GM19397 (cell line): ENCODE results near the gene ADCY7.
"Not testable (repeated sequence)": the region's sequence is repeated elsewhere in the genome, so short reads cannot be mapped to it uniquely, and the experiment has no call there.

ENCODE experiments used
- ATAC-seq: cut with Tn5 transposase; IDR thresholded peaks from one replicate; pipeline ENCODE4 v1.9.1; 2021; ENCODE audit warnings: mild to moderate bottlenecking, moderate library complexity; ENCODE audit not compliant: unreplicated experiment

The ADCY7 gene

DNA sequence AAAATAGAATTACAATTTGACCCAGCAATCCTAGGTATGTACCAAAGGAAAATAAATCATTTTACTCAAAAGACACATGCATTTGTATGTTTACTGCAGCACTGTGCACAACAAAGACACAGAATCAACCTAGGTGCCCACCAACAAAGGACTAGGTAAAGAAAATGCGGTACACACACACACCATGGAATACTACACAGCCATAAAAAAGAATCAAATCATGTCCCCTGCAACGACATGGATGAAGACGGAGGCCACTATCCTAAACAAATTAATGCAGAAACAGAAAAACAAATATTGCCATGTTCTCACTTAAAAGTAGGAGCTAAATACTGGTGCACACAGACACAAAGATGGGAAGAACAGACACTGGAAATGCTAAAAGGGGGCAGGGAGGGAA, 66.2 kb downstream of the ADCY7 start:
- ATAC-seq = no peak

DNA sequence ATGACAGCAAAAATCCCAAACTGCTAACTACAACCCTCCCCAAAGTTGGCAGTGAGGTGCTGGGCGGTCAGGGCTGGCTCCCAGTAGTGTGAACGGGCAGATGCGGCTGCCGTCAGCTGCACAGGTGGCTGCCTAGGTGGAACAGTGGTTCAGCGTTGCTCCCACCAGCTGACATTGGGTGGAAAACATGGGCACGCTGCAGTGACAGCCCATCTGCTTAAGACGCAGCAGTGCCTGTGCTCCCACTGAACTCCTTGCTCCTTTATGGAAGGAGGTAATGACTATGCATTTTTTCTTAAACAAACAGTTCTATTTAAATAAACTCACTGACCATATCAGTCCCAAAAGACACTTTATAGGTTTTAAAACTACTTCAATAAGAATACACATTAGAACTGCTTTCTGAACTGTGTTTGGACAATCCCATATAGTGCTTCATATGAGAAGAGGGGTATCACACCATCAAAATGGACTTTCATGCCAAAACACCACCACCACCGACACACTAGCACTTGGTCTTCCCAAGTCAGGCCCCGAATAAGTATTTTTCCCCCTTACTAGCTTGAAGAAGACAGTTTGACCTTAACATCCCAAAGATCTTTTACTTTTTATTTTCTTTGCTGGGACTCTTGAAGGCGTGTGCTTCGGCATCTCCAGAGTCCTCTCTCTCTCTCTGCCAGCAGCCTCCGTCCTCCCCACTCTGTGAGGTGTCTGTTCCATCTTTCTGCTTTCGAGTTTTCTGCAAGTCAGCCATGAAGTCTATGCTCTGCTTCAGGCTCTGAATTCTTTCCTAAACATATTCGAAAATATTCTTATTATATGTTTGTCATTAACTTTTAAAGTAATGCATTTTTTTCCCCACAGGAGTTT, 68.0 kb downstream of the ADCY7 start:
- ATAC-seq = no peak

DNA sequence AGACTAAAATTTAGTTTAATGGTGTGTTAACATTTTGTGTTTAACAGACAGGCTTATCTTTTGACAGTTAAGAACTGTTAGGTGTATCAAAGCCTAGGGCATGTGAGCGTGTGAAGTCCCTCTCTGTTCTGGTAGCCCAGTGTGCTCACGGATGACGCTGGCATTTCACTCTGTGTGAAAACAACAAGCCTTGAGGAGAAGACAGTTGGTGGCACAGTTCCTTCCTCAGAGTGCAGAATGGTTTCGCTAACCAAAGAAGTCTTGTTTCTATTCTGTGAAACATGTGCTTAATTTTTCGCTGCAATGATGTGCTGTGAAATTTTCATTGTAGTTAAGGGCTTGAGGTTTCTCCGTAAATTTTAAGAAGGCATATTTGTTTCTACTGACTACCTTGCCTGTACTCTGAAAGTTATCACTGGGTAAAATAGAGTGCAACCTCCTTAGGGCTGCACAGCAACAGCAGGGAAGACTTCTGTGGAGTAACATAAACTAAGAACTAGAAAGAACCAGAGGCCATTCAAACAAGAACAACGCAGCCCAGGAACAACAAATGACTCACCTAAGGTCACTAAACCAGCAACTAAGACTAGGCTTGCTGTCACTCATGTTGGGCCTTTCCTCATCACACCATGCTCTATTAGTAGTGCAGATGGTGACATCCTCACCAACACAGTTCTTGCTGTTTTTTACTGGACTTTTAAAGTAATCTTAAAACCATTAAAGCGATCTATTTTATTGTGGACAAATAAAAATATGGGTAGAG, 69.0 kb downstream of the ADCY7 start:
- ATAC-seq = peak; percentile 59

DNA sequence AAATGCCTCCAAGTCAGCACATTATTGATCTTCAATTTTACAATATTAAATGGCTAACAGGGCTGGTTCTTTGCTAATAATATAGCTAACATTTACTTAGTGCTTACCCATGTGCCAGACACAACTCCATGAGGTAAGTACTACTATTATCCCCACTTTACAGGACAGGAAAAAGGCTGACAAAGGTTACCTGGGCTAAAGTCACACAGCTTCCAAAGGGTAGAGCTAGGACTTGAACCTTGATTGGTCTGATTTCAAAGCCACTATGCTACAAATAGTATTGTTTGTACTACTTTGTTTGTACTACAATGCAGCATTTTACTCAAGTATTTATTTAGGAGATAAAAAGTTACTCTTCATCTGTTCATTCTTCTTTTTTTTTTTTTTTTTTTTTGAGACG, 70.5 kb downstream of the ADCY7 start:
- no peak for ATAC-seq

DNA sequence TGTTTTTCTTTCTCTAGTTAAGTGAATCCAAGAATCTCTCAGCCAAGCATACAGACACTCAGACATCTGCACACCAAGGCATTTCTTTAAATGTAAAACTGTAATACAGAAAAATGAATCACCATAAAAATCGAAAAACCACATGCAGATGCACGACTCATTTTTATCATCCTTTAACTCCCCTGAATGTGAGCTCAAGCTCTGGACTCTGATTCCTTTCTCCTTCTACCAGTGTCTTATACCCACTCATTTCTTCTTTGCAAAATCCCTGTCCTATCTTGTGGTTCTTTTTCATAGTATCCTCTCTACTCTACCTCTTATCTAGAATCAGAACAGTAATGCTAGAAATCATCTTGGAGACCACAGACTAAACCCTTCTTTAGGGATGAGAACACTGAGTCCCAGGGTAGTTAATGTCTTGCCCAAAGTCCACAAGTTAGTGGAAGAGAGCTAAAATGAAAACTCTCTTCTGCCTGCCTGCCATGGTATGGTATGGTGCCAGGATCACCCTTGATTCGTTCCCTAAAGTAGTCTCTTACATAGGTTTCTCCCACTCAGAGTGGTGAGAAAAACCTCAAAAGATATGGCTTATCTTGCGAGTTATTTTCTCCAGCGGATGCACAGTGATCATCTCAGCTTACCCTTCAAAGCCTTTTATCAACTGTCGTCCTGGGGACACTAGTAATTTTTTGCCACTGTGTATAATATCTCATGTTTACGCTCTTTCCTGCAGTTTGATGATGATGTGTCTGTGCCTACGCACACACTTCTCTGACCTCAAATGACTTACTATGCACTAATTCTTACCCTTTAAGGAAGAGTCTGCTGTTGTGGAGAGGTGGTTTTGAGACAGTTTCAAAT, 72.2 kb downstream of the ADCY7 start:
- ATAC-seq = no peak

DNA sequence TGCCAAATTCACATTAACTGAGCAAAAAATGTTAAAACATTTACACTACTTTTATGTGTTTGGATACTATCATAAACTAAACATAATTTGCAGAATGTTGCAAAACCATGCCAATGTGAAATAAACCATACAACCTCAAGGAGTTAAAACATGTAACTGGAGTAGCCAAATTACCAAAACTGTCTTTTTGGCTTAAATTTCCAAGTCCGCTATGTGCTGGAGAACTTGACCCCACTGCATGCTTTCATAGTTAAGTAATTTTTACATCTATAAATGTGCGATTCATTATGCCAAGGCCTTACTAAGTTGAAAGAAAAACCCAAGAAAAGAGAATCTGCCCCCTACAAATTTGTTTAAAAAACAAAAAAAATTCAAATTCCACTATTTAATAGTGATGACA, 74.2 kb downstream of the ADCY7 start:
- no peak for ATAC-seq

DNA sequence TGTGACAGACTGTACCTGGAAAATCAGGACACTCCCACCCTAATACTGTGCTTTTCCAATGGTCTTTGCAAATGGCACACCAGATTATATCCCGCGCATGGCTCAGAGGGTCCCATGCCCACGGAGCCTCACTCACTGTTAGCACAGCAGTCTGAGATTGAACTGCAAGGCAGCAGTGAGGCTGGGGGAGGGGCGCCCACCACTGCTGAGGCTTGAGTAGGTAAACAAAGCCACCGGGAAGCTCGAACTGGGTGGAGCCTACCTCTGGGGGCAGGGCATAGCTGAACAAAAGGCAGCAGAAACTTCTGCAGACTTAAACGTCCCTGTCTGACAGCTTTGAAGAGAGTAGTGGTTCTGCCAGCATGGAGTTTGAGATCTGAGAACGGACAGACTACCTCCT, 77.2 kb downstream of the ADCY7 start:
- ATAC-seq = not testable (repeated sequence)

DNA sequence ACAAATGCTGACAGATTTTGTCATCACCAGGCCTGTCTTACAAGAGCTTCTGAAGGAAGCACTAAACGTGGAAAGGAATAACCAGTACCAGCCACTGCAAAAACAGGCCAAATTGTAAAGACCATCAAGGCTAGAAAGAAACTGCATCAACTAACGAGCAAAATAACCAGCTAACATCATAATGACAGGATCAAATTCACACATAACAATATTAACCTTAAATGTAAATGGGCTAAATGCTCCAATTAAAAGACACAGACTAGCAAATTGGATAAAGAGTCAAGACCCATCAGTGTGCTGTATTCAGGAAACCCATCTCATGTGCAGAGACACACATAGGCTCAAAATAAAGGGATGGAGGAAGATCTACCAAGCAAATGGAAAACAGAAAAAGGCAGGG, 78.9 kb downstream of the ADCY7 start:
- not testable (repeated sequence) for ATAC-seq

DNA sequence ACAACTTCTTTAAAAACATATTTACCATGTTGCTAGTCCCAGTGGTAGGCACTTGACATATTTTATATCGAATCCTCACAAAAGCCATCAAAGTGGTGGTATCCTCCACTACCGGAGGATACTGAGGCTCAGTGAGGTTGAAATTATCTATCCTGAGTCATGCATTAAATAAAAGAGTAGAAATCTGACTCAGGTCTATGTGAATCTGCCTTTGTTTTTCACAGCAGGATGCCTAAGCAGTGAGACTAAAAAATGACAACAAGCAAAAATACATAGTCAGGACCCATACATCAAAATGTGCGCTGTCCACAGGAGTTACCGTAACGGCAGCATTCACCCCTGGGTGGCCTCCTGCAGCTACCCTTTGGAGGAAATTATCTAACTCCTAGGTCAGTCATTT, 84.8 kb downstream of the ADCY7 start:
- ATAC-seq = no peak

DNA sequence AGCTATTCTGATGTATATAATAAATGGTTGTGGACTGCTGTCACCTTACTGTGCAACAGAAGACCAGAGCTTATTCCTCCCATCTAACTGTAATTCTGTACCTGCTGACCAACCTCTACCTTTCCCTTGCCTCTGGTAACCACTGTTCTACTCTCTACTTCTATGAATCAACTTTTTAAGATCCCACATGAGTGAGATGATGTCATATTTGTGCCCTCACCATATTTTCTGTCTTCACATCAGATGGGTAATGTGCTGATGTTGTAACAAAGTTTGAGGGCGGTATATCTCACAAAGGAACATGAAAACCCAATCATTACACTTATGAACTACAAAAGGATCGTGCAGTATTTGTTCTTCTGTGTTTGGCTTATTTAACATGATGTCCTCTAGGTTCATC, 85.6 kb downstream of the ADCY7 start:
- ATAC-seq = no peak

DNA sequence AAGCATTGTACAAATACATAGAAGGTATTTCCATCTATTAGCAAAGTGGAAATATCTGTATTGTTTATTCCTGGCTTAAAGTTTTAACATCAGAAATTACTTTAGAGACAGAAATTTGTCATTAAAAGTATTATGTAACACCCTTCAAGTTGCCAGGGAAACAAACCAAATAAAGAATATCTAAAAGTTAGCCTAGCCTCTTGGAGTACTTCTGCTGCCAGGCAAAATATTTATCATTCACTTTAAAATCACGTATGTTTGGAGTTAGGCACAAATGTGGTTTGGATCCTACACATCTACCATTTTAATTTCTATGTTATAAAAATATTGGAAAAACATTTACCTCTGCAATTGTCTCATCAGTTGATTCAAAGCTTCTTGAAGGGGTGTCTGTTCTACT, 87.7 kb downstream of the ADCY7 start:
- no peak for ATAC-seq

DNA sequence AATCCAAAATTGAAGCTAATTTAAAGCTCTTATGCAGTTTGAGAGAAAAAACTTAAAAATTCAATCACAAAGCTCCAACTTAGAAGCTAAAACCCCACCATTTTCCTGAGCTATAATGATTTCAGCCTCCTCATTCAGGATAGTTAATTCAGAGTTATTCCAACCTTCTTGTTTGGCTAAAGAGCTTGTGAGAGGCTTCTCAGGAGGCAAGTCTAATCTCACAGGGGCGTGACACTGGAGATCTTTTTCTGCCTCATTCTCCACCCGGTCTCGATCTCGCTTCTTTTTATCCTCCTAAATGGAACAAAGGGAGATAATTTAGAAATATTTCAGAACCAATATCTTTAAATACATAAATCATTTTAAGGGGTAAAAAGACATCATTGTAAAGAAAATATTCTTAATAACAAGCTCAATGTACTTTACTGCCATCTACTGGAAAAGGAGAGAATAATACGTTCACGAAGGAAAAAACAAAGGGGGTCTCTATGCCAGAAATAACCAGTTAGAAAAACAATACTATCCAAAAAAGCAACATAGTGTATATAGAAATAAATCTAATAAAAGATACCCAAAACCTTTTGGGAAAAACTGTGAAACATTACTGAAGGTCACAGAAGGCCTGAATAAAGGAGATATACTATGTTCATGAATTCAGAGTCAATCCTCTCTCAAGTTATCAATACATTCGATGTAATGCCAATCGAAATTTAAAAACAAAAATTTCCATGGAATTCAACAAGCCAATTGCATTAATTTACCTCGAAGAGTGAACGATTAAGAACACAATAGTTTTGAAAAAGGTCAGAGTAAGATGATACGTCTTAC, 88.5 kb downstream of the ADCY7 start:
- ATAC-seq = no peak

DNA sequence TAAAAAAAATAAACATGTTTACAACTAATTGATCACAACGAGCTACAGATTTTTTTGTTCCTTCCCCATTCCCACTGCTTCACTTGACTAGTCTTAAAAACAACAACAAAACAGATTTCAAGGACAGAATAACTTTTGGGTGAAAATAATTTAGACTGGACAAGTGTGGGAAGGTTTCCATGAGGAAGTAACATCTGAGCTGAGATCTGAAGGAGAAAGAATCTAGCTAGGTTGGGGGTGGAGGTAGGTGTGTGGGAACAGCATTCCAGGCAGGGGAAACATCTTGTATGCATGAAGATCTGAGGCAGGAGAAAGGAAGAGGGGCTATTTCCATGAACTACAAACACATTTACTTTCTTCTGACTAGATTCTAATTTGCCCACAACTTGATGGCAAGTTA, 93.3 kb downstream of the ADCY7 start:
- no peak for ATAC-seq

DNA sequence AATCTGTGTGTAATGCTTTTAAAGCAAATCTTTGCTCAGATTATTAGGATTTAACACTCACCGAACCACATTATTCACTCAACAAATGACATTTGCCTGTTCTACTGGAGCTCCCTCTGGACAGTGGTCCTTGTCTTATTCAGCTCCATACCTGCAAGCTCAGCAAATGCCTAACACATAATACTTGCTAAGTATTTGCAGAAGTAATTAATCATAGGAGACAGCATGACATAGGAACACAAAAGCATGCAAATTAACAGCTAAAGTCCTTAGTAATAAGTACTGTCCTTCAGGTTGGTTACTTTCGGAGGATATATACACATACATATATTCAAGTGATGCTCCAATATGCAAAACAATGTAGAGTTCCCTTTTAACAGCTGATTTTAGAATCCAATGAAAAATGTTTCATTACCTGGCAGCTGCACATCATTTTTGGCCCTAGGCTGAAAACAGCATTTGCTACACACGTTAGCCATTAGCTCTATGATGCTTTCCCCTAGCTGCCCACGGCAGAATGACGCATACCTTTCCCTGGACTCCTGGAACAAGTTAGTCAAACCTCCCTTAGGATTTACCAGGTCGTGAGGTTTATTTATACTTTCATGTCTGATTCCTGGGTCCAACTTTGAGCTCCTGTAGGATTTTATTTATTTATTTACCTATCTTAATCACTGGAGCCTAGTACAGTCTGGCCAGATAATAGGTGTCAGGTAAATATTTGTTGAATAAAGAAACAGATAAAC, 93.9 kb downstream of the ADCY7 start:
- ATAC-seq = no peak

DNA sequence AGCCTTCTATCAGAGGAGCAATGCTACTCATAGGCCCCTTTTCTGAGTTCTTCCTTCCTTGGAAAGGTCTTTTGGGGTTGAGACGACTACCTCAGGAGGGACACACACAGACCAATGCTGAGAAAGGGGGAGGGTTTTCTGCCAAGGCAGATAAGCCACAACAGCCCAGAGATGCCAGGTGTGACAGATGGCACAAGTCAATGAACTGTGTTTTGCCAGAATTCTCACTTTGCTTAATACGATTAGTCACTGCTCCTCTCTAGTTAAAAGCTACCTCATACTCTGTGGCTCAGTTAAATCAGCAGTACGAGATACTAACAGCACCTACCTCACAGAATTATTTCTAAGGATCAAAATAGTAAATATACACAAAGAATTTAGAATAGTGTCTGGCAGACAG, 94.4 kb downstream of the ADCY7 start:
- no peak for ATAC-seq

DNA sequence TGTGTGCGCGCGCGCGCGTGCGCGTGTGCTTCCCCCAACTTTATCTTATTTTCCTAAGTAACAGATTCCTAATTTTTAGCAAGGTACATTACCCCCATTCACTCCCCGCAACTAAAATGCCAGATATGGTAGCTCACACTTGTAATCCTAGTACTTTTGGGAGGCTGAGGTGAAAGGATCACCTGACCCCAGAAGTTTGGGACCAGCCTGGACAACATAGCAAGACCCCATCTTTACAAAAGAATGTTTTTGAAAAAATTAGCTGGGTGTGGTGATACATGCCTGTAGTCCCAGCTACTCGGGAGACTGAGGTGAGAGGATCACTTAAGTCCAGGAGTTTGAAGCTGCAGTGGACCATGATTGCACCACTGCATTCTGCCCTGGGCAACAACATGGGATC, 97.3 kb downstream of the ADCY7 start:
- no peak for ATAC-seq

DNA sequence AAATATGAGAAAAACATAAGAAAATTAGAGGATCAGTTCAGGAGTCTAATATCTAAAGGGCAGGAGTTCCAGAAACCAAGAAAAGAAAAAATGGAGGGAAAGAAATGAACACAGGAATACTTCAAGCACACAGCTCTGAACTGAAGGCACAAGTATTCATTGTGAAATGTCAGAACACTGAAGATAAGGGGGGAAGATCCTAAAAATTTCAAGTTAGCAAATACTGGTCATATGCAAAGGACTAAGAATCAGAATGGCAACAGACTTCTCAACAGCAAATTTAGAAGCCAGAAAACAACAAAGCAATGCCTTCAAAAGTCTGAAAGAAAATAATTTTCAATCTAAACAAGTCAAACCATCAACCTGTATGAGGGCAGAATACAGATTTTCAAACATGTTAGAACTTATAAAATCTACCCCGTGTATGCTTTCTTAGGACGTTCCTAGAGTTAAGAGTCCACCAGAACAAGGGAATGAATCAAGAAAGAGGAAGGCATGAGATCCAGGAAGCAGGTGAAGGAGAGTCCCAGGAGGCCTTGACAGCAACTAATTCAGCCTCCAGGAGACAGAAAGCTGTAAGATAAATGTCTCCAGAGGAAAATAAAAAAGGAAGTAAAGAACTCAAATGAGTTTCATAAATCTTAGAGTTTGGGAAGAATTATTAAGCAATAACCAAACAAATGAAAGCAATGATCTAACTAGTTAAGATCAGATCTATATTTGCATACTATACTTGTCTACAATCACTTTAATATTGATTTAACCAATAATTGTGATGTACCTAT, 99.6 kb downstream of the ADCY7 start:
- ATAC-seq = no peak
